ENCODE measurements around the gene FBXW2.

FBXW2 gene

DNA sequence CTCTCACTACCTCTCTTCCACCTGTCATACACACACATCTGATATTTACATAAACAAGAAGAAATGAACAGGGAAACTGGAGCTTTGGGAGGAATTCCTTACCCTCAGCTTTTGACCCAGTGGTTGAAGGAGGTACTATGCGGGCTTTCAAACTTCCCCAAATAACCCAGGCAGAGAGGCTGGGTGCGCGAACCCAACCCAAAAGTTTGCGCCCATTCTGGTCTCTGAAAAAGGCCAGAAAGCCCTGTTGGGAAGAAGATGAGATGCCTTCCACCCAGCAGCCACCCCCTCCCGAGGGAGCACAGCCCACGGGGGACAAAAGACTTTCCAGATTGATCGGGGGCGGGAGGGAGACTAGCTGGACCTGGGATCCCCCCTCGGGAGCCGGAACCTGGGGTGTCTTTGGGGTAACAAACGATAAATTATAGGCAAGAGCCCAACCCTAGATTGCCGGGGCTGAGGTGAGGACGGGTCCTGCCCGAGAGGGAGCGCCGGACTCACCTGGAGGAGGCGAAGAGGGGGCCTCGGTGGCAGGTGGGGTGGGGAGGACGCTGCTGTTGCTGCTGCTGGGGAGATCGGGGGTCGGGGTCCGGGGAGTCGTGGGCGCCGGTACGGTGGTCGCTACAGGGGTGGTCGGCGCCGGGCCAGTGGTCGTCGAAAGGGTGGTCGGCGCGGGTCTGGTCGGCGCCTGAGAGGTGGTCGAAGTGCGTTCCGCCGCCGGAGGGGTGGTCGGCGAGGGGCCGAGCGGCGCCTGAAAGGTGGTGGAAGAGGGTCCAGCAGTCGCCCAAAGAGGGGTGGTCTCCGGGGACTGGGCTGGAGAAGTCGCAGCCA, 79.7 kb downstream of the FBXW2 start:
- no peak for DNase-seq

DNA sequence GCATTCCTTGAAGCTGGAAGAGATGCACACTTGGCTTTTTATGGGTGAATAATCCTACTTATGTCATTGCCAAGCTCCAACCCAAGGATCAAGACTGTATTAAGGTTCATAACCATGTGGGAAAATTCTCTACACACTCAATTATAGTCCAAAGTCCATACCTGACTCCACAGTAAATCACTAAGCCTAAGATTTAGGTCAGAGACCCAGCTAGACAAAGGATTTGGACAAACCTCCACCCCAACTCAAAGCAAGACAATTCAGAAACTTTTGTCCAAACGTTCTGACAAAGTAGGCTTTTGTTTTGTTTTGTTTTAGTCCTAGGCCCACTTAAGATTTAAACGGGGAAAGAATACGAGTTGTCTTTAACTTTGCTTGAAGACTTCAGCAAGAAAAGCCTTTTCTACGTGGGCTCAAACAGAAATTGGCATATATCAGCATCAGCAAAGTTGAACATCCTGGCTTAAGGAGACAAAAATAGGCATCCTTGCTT, 80.6 kb downstream of the FBXW2 start:
- DNase-seq: no peak

DNA sequence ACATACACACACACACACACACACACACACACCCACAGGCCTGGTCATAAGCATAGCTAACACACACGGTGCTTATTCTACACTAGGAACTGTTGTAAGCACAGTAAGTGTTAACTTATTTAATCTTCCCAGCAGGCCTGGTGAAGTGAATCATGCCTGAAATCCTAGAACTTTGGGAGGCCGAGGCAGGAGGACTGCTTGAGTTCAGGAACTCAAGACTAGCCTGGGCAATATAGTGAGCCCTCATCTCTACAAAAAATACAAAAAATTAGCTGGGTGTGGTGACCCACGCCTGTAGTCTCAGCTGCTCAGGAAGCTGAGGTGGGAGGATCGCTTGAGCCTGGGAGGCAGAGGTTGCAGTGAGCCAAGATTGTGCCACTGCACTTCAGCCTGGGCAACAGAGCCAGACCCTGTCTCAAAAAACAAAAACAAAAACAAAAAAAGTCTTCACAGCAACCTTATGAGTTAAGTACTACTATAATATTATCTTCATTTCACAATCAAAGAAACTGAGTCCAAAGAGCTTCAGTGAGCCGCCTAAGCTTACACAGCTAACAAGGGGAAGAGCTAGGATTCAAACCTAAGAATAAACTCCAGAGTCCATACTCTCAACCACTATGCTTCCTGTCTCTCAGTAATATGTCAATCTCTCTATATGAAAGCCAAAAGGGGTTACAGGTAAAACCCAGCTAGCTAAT, 81.2 kb downstream of the FBXW2 start:
- no peak for DNase-seq

DNA sequence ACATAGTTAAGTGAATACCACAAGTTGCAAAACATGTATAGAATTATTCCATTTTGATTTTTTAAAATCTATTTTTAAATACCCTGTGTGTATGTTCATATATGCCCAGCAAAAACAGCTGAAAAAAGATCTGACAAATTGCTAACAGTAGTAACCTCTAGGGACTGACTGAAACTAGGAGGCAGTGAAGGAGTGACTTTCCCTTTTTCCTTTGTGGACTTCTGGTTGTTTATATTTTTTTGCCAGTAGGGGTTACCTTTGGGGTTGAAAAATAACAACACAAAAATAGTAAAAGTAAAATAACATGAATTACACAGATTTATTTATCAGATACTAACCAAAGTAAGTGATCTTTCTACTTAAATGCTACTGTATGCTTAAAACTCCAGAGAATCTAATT, 81.9 kb downstream of the FBXW2 start:
- no peak for DNase-seq

DNA sequence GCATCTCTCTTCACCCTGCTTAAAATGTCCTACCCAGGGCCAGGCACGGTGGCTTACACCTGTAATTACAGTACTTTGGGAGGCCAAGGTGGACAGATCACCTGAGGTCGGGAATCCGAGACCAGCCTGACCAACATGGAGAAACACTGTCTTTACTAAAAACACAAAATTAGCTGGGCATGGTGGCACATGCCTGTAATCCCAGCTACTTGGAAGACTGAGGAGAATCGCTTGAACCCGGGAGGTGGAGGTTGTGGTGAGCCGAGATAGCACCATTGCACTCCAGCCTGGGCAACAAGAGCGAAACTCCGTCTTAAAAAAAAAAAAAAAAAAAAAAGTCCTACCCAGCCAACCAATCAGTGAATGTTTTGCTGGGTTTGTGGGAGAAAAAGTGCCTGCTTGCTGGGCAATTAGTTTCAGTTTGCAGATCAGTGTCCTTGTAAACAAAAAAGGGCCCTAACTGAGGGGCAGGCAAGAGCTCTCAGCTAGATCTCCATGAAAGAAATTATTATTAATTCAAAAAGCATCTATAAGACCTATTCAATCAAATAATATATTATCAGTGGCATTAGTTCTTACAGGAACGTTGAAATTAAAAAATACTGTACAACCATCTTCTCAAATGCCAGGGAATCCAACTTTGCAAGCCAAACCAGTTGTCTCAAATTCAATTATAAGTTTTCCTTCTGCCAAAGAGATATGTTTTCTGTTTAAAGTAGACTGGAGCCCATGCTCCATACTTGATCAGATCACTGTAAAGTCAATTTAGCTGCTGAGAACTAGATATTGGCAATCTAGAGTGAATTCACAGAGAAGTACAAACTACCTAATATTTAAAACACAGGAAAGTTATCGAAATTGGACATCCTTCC, 82.9 kb downstream of the FBXW2 start:
- no peak for DNase-seq

DNA sequence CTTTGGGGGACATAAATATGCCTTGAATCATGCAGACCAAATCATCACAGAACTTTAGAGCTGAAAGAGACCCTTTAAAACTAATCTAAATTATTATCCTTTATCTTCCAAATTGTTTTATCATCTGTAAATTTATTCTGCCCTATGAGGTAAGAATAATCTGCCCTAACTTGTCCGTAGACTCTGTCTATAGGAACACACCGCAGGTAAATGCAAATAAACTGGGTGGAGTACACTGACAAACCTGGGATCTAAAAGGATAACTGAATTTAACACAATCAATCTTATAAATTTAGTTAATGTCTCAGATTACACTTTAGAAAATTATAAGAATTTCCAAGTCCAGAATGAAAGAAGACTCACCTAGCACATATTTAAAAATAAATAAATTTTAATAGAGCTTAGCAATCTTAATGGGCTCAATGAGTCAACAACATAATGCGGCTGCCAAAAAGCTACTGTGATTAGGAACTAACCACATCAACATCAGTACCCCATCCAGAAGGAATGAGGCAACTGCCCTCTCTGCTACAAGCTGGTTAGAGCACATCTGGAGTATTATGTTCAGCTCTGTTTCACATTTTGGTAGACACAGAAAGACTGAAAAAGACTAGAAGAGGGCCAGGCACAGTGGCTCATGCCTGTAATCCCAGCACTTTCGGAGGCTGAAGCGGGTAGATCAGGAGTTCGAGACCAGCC, 84.5 kb downstream of the FBXW2 start:
- DNase-seq: no peak

DNA sequence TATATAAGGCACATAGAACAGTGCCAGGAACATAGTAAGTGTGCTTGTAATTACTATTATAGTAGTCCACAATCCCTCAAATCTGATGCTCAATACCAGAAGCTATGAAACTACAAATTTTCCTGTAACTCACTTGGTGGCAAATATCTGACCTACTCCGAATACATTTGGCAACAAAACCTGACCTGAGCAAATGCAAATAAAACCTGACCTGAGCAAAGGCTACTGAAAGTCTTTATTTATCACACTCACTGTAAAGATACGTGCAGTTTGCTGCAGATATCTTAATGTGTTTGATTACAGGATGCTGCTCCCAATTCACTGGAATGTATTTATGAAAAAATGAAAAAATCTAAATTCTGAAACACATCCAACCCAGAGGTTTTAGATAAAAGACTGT, 86.0 kb downstream of the FBXW2 start:
- DNase-seq: no peak

Data from left hindlimb (tissue), 1 donor.